Omental fat pad (tissue), 4 donors: ENCODE results near the gene TUBB4B. TPM values are rescaled to one million over a fixed set of nuclear protein-coding genes. Genes with fewer than 3 reads are reported as not detected.

Source experiments
- ATAC-seq: fragments of 150-250 bp; one replicate; pipeline ENCODE4 v1.9.1; 2016; ENCODE audit warnings: mild to moderate bottlenecking, moderate library complexity; ENCODE audit not compliant: low FRiP score
- DNase-seq: peaks from one replicate; pipeline ENCODE4 v3.0.0-alpha.2; 2019; ENCODE audit warnings: low spot score
- total RNA-seq, 4 donors: library from RNA; depleted of rRNA; stranded (reverse); fragments of >200 nt; gene quantifications; one replicate each; pipeline ENCODE4 v1.1.0, GENCODE V29; 2016
- TF ChIP-seq, protein P1 (sequence below), 3 donors: fragments of 450-650 bp; IDR thresholded peaks; one replicate each; pipeline ENCODE4 v1.5.1; 2016 to 2017; ENCODE audit warnings: antibody characterized with exemption in 3 of 3, mild to moderate bottlenecking in 3 of 3, moderate library complexity in 2 of 3

The TUBB4B gene
- 100 to 1,000 TPM; 197 to 452 (median 288) TPM for total RNA-seq

DNA sequence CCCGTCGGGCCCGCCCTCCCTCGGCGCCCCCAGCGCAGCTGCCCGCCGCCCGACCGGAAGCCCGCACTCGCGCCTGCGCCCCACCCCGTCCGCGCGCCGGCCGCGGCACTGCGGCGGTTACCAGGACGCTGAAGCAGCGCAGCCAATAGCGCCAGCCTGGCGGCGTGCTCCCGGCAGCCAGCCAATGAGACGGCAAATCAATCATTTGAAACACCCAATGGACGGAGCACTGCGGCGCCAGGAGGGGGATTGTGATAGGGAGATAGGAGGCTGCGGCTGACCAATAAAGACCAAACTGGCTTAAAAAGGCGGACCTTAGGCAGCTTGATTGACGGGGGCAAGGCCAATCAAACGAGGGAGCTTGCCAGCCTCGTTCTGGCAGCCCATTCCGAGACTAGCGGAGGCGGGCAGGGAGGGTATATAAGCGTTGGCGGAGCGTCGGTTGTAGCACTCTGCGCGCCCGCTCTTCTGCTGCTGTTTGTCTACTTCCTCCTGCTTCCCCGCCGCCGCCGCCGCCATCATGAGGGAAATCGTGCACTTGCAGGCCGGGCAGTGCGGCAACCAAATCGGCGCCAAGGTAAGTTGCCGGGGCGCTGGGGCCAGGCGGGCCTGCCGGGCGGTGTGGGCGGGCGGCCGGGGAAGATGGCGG, at the start of gene TUBB4B:
Gene TUBB4B (plus strand): TSS at position 447 of the 649 bp plus-strand sequence. CDS start 74 bp downstream, at position 521.
- ATAC-seq (peak; percentile 86), DNase-seq (peak; percentile 86)

DNA sequence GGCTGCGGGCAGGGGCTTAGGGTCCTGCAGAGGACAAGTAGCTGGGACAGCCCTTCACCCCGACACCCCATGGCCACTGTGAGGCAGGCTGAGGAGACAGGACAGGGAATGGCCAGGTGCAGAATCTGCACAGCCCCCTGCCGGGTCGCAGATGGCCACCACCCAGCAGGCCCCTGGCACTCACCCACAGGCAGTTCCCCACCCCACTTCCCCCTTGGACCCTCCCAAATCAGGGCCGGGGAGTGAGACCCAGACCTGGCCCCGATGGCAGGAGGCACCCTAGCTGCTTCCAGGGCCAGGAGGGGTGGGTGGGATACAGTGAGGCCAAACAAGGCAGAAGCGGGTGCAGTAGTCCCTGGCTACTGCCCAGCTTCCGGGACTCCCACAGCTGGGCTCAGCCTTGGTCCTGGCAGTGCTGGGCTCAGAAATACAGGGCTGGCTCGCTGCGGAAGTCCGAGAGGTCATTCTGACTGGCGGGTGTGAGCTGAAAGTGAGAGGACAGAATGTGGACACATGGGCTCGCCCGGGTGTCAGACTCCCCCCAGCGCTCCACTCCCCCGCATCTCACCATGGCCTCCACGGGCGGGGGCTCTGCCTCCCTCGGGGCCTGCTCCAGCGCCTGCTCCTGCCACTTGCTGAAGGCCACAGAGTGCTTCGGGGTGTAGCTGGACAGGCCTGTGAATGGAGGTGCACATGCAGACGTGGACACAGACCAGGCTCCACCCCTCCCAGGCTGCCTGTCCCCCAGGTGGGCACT, 49.2 kb upstream of the TUBB4B start:
- DNase-seq (no peak), ATAC-seq (no peak)
- TF ChIP-seq, protein P1, sequence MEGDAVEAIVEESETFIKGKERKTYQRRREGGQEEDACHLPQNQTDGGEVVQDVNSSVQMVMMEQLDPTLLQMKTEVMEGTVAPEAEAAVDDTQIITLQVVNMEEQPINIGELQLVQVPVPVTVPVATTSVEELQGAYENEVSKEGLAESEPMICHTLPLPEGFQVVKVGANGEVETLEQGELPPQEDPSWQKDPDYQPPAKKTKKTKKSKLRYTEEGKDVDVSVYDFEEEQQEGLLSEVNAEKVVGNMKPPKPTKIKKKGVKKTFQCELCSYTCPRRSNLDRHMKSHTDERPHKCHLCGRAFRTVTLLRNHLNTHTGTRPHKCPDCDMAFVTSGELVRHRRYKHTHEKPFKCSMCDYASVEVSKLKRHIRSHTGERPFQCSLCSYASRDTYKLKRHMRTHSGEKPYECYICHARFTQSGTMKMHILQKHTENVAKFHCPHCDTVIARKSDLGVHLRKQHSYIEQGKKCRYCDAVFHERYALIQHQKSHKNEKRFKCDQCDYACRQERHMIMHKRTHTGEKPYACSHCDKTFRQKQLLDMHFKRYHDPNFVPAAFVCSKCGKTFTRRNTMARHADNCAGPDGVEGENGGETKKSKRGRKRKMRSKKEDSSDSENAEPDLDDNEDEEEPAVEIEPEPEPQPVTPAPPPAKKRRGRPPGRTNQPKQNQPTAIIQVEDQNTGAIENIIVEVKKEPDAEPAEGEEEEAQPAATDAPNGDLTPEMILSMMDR (IDR thresholded peaks at IDR 0.05) = no peak

More for the DNA sequence above, at the start of gene TUBB4B:
- TF ChIP-seq, protein P1 (IDR thresholded peaks at IDR 0.05) = no peak

DNA sequence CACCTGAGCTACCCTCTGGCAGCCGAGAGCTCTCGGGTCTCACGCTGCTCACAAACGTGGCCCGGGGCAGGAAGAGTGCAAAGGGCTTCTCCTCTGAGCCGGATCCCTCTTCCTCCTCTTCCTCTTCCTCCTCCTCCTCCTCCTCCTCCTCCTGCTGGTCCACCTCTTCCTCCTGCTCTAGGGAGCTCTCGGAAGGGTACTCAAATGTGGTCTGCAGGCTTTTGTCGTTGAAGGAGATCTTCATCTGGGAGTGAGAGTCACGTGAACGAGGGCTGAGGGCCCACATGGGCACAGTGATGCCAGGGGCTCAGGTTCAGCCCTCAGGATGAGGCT, 48.7 kb upstream of the TUBB4B start:
- DNase-seq (no peak), ATAC-seq (no peak)
- TF ChIP-seq, protein P1 (IDR thresholded peaks at IDR 0.05) = no peak

DNA sequence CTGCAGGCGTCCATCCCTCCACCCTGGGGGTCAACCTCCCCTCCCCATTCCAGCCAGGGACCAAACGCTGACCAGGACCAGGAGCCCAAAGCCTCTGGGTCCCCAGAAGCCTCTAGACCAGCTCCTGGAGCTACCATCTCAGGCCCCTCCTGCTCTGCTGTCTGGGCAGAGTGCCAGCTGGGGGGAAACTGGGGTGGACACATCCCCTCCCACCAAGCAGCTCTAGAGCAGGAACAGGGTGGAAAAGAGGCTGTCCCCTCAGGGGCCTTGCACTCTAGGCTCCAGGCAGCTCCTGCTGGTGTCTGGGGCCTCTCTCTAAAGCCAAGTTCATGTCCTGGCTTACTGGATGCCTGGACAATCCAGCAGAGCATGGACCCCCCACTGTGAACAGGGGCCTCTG, 48.2 kb upstream of the TUBB4B start:
- TF ChIP-seq, protein P1 (IDR thresholded peaks at IDR 0.05) = no peak
- ATAC-seq = no peak

DNA sequence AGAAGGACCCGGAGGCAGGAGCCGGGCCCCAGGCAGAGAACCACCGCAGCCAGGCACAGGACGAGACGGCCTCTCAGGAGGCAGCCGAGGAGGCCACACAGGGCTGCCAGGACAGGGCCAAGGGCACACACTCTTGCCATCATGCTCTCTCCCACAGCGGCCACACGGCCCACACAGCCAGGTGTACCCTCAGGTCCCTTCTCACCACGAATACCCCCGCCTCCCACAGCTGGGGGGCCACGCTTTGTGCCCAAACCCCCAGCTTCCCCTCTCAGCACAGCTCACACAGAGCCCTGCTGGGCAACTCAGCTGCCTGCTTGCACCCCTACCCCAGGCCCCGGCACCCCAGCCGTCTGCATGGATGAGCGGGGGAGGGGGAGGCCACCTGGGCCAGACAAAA, 47.3 kb upstream of the TUBB4B start:
- TF ChIP-seq, protein P1 (IDR thresholded peaks at IDR 0.05) = no peak
- DNase-seq (no peak), ATAC-seq (no peak)

More for the DNA sequence above, 48.2 kb upstream of the TUBB4B start:
- DNase-seq = no peak

DNA sequence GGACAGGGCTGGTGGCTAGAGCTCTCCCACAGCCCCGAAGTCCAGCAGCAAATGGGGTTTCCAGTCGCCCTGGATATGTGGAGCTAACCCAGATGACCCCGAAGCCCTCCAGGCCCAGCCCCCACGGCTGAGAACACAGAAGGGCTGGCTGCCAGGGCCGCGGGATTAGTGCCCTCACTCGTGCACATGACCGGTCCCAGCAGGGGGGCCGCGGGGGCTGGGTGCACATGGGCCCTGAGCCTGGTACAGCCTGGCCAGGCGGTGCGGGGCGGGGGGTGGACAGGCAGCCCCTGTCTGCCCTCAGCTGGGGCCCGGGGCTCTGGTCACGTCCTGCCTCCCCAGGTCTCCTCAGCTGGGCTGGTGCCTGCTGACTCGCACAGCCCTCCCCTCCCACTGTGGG, 46.7 kb upstream of the TUBB4B start:
- TF ChIP-seq, protein P1 (IDR thresholded peaks at IDR 0.05) = no peak
- ATAC-seq (no peak), DNase-seq (no peak)

DNA sequence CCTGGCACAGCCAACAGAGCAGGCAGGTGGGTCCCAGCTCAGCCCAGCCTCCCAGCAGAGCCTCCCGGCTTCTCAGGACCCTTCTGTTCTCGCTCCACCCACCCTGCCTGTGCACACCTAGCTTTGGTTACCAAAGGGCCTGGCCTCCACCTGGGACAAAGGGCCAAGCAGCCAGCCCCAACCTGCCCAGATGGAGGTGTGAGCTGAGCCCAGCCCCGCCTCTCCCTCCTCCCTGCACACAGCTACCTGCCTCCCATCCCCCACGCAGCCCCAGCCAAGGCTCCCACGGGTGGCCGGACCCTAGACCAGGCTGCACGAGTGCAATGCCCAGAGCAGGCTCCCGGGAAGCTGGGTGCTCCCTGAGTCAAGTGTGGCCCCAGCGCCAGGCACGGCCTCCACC, 46.2 kb upstream of the TUBB4B start:
- TF ChIP-seq, protein P1 (IDR thresholded peaks at IDR 0.05) = no peak

More for the DNA sequence above, 46.2 kb upstream of the TUBB4B start:
- DNase-seq = no peak
- no peak for ATAC-seq
